K562 treated with DMSO at 1 percent for 12 hours (cell line): Measurements from ENCODE around the gene TUBA1B. TPM values are rescaled to one million over a fixed set of nuclear protein-coding genes. Genes with fewer than 3 reads are reported as not detected.

Source experiments
- total RNA-seq: library from RNA; unstranded; fragments of 300-600 nt; gene quantifications from 2 replicates; pipeline ENCODE4 v1.2.3, GENCODE V29; 2022; ENCODE audit not compliant: insufficient read depth

The TUBA1B gene
- total RNA-seq, result 2,187 and 2,718 TPM in 2 replicates

DNA sequence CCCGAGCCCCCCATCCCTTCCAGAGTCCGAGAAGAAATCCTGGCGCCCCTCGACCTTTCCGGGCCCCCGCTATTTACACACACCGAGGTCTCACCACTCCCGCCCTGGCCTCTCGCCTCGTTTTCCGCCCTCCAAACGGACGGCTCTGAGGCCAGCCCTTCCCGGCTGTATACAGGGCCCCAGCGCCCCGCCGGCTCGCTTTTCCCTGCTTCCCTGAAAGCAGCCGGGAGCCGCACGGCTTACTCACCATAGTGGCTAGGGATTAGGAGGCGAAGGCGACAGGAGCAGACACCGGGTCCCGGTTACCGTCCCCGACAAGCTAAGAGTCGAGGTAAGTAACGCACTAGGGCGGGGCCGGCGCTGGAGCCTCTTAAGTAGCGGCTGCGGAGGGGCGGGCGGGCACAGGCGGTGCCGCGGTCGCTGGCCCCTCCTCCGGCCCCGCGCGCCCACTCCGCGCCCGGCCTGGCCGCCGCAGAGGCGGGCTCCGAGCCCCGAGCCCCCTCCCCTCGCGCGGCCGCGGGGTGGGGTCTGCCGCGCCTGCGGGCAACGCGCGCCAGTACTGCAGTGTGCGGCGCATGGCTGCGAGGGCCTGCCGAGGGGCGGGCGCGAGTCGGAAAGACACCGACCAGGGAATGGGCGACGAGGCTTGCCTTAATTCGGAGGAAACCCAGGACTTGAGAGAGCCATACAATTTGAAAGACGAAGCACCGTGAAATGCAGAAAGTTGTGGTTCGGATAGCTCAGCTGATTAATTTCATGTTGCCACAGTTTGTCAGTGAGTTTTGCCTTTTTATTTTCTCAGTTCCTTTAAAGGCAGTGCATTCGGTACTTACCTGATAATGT lies at the start of gene TUBA1B:
Gene TUBA1B (minus strand): TSS at position 345 of the 843 bp plus-strand sequence. CDS start 95 bp downstream, at position 250.

DNA sequence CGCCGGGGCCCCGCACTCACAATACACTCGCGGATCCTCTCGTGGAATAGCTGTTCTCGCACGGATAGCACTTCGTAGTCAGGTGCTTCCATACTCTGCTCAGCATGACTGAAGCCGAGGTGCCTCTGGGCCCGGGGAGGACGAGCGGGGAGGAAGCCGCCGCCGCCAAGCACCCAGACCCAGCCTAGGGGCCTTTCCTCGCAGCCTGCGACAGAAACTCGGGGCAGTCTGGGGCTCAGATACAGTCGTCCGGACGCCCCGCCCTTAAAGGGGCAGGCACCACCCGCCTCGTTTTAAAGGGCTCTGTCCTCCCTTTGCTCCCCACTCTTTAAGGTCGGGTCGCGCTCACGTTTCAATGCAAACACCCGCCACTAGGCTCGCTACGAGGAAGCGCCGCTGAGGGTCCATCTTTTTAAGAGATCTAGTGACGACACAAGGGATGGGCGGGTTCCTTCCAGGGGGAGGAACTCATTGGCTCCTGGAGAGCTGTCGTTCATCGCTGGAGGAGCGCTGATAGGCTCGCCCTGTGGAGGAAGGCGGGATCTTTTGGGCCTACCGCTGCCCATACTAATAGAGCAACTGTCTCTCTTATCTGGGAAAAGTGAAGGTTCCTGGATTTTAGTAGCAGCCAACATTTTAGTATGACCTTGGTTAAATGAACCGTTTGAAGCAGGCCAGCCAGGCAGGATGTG lies 20.6 kb downstream of the TUBA1B start, which contains the start of gene LMBR1L:
Gene LMBR1L (minus strand): TSS at position 384 of the 692 bp plus-strand sequence. CDS start 292 bp downstream, at position 92.

DNA sequence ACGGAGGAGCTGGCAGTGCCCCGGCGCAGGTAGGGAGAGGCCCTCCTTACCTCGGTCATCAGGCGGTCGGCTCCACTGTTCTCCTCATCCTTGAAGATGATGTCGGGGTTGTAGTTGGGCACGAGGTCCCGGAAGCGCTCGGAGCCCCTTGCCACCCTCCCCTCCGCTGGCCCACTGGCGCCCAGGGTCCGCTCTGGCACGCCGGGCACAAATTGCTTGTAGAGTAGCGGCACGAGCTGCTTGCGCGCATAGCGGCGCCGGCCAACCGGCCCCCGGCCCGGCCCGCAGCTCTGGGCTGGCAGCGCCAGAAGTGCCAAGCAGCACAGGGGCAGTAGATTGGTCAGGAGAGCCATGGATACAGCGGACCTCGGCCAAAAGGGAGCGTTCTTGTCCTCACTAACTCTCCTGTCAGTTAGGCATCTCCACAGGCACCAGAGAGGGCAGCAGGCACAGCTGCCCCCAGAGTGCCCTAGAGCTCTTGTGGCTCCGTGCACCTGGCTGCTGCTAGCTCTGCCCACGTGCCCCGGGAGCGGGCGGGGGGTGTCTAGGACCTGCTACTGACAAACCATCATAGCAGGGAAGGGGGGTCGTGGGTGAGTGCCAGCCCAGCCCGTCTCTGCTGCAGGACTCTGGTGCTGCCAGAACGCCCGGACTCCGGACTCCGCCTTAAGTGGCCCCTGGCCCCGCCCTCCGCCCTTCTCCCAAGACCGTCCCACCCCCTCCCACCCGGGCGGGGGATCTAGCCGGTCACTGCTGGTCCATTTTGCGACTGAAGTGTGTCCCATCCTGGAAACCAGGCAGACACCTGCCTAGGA lies 36.8 kb downstream of the TUBA1B start, which contains the start of gene DHH:
Gene DHH (minus strand): TSS at position 642 of the 815 bp plus-strand sequence. CDS start 289 bp downstream, at position 353.

Other genes with a start within 250 kb of the TUBA1B start
- gene FKBP11, start 205.9 kb downstream of the TUBA1B start, total RNA-seq, result 4.0 and 5.5 TPM in 2 replicates
- gene ARF3, start 173.9 kb downstream of the TUBA1B start, total RNA-seq, result 50.1 and 87.6 TPM in 2 replicates
- gene WNT10B, start 159.7 kb downstream of the TUBA1B start, total RNA-seq, result 0.72 TPM in 1 of 2 replicates, not detected in the other
- gene WNT1, start 153.1 kb downstream of the TUBA1B start, total RNA-seq, result not detected in 2 replicates
- gene DDN, start 132.0 kb downstream of the TUBA1B start, total RNA-seq, result 0.27 and 0.62 TPM in 2 replicates
- 58.2 and 84.6 TPM in 2 replicates for gene PRKAG1, start 112.6 kb downstream of the TUBA1B start, total RNA-seq
- 7.2 and 74.6 TPM in 2 replicates for gene KMT2D, start 70.6 kb downstream of the TUBA1B start, total RNA-seq
- gene RHEBL1, start 61.4 kb downstream of the TUBA1B start, total RNA-seq, result 22.2 and 32.9 TPM in 2 replicates
- 1.2 and 1.8 TPM in 2 replicates for gene DHH, start 36.6 kb downstream of the TUBA1B start, total RNA-seq
- gene LMBR1L, start 20.5 kb downstream of the TUBA1B start, total RNA-seq, result 31.8 and 42.0 TPM in 2 replicates
- 37.1 and 40.4 TPM in 2 replicates for gene TUBA1A, start 57.7 kb upstream of the TUBA1B start, total RNA-seq
- 697 and 747 TPM in 2 replicates for gene TUBA1C, start 133.7 kb upstream of the TUBA1B start, total RNA-seq
- gene PRPH, start 163.8 kb upstream of the TUBA1B start, total RNA-seq, result 1.1 and 3.9 TPM in 2 replicates
- gene TROAP, start 191.9 kb upstream of the TUBA1B start, total RNA-seq, result 38.7 and 76.7 TPM in 2 replicates
- 1.9 and 3.1 TPM in 2 replicates for gene C1QL4, start 205.8 kb upstream of the TUBA1B start, total RNA-seq
- gene DNAJC22, start 215.5 kb upstream of the TUBA1B start, total RNA-seq, result 0.19 TPM in 1 of 2 replicates, not detected in the other
- 11.1 and 28.0 TPM in 2 replicates for gene SPATS2, start 236.1 kb upstream of the TUBA1B start, total RNA-seq